ENCODE measurements around the gene GAL.

Gene GAL

DNA sequence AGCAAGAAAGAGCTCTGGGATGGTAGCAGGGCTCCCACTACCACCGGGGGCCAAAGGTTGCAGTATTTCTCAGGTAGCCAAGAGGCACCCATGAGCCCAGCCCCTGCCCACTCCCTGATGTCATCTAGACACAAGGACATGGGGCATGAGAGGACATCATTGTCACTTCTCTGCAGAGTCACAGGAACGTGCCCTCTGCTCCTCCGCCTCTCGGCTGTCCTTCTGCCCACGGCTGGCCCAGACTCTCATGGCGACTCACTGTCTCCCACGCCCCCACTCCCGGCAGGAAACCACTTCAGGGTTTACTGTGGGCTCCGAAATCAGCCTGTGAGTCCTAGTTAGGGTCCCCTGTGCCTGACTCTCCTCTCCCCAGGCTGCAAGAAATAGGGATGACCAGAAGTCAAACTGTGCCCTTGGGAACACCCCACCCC, 1.8 kb upstream of the GAL start:
- DNase-seq (ENCODE audit: low spot score) = no peak

DNA sequence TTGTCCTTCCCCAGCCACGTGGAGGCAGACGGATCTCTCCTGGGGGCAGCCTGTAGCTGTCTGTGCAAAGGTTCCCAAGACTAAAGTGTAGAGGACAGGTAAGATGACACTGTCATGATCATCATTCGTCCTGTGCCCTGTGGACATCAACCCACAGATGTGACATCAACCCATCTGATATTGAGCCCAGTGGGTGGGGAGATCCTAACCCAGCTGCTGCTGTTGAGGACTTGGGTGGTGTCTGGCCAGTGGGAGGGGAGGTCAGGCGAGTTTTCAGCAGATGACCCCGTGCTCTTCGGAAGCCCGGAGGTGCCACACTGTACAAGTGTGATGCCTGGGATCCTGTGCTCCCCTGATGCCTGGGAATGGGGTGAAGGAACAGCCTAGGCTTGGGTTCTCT, 1.2 kb upstream of the GAL start:
- DNase-seq (ENCODE audit: low spot score) = no peak

DNA sequence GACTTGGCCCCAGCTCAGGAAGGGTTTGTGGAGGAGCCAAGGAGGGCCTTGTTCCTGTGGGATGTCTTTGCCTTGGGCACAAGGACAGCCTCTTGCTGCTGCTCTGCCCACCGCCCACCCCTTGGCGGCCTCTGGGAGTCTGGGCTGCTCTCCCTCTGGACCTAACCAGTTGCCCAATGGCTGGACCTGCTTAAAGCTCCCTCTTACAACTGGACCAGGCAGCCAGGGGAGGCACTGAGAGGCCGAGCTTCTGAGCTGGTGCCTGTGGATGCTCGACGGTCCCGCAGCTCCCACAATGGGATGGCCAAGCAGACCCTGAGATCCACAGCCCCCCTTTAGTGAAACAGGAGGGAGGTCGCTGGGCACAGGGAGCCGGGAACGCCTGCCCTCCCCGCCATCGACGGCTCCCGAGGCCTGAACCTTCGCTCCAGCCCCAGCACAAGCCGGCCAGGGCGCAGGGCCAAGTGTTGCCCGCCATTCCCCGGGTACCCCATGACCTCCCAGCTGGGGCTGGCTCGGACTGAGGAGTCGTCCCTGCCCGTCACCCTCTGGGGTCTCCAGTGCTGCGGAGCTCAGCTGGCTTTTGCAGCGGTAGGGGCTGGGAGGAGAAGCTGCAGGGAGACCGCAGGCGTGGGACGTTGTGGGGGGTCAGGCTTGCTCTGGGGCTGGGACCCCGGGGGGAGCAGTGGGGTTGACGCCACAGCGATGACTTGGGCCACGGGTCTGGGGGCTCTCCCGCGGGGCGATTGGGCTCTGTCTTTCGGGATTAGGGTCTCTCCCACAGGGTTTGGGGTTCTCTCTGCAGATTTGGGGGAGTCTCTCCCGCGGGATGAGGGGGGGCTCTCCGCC, 584 bp upstream of the GAL start:
- DNase-seq (ENCODE audit: low spot score) = no peak

DNA sequence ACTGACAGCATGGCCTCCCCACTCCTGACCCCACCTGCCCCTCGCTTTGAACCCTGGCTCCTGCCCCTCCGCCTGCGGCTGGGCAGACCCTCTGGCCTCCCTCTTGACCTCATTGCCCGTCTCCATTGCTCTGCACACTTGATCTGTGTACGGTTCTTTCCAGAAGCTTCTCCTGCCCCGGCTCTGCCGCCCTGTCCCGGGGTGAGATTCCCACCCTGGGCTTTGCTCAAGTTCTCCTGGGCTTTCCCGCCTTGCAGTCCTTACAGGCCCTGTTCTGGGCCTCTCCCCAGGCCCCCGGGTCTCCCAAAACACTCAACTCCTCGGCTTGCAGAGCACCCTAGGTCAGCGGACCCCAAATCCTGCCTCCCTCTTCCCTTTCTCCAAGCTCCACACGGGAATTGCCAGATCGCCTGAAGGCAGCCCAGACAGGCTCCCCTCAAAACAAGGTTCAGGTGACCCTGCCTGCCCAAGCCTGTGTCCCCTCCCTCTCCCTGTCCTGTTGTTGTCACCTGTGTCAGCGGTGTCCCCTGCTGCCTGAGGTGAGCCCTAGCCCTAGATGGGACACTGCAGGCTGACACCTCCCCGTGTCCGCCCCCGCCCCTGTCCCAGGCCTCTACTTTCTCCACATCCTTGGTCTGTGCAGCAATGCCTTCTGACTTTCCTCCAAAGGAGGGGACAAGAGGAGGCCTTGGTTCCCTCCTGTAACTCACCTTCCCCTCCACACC, 1.5 kb downstream of the GAL start:
- no peak for DNase-seq (ENCODE audit: low spot score)

DNA sequence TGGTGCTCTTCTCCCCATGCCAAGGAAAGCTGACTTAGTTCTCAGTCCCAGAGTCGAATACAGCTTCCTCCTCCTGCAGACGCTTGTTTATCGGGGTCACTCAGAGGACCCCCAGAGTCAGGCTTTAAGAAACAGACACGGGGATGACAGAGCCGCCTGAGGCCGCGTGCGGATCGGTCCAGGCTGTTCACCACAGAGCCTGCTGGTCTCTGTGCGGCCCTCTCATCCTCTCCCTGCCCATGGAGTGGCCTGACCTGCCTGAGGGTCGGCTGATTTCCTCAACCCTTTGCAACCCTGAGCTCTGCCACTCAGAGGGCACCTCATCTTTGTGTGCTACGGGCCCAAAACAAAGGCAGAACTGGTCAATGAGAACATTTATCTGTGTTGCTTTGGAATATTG, 2.1 kb downstream of the GAL start:
- no peak for DNase-seq (ENCODE audit: low spot score)

DNA sequence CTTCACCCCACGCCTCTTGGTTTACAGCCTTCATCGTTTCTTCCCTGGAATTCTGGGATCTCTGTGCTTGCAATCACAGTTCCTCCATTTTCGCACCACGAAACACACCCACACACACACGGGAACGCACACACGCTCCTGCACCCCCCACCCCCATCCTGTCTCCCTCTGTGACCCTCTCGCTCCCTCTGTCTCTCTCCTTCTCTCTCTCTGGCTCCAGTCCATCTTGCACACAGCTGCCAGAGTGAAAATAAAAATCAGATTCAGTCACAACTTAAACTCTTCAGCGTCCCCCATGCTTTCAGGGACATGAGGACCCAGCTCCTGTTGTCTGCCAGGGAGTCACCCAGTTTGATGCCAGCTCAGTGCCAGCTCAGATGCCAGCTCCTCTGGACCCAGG, 3.0 kb downstream of the GAL start:
- no peak for DNase-seq (ENCODE audit: low spot score)

DNA sequence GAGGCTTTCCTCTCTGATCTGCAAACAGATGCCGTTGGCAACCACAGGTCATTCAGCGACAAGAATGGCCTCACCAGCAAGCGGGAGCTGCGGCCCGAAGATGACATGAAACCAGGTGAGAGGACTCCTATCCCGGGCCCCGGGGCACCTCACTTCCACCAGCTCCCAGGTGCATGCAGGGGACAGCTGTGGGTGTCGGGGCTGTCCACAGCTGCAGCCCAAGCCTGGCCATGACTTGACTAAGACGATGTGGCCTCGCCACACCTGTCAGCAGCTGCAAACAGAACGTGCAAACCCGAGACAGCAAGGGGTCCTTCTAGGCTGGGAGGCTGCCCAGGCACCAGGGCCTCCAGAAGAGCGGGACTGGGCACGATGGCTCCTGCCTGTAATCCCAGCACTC, 3.6 kb downstream of the GAL start:
- DNase-seq (ENCODE audit: low spot score) = no peak

DNA sequence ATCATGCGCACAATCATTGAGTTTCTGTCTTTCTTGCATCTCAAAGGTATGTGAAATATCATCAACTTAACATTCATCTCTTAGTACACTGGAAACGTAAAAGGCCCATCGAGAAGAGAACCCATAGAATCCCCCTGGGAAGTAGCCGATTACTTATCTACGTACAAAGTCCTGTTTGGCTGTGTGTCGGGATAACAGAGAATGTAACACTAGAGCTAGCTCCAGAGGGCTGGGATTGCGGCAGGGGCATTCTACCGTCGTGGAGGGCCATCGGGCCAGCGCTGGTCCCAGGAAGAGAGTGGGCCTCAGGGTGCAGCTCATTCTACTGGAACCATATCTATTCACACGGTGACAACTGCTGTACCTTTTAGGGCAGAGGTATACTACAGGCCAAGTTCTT, 4.5 kb downstream of the GAL start:
- no peak for DNase-seq (ENCODE audit: low spot score)

DNA sequence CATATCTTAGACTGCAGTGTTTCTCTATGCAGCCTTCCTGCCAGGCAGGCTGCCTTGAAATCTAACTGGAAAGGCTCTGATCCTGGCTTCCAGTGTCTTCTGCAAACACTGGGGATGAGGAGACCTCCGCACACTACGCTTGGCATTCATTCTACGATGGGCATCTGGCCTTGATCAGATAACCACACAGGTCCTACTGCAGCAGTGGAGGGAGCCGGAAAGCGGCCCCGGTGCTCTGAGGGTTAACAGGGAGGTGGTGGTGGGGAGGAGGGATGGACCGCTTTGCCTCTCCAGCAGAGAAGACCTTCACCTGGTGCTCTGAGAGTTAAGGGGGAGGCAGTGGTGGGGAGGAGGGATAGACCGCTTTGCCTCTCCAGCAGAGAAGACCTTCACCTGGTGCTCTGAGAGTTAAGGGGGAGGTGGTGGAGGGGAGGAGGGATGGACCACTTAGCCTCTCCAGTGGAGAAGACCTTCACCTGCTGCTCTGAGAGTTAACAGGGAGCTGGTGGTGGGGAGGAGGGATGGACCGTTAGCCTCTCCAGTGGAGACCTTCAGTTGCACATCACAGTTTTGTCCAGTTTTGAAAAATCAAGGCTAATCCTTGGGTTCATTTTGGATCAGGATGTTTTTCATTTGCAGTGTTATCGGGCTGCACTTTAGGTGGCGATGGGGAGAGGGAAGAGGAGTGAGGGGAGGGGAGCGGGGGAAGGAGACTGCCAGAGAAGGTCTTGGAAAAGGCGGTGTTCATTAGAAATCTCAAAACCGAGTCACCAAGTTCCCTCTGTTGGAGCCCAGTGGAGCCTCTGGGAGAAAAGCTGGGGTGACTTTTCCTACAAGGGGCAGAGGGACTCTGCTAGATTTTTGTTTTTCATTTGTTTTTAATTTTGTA, 5.6 kb downstream of the GAL start:
- DNase-seq (ENCODE audit: low spot score) = no peak

DNA sequence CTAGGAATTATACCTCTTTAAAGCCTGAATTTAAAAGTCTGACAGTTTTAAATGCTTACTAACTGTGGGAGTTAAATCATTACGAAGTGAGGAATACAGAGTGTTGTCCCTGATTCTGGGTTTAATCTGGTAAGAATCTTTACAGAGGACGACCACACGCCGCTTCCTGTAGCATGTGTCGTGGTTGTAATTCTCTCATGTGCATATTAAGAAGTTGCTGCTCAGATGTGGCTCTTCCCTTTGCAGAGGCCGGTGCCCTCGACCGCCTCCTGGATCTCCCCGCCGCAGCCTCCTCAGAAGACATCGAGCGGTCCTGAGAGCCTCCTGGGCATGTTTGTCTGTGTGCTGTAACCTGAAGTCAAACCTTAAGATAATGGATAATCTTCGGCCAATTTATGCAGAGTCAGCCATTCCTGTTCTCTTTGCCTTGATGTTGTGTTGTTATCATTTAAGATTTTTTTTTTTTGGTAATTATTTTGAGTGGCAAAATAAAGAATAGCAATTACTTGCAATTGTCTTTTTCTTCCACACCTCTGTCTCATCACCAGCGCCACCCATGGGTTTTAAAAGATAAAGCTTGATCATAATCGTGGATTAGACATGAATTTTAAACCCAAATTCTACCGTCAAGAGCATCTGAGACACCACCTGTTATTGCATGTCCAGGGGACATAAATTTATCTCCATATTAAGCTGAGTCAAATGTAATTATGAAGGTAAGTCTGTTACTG, 6.5 kb downstream of the GAL start:
- peak; percentile 11 for DNase-seq (ENCODE audit: low spot score)

DNA sequence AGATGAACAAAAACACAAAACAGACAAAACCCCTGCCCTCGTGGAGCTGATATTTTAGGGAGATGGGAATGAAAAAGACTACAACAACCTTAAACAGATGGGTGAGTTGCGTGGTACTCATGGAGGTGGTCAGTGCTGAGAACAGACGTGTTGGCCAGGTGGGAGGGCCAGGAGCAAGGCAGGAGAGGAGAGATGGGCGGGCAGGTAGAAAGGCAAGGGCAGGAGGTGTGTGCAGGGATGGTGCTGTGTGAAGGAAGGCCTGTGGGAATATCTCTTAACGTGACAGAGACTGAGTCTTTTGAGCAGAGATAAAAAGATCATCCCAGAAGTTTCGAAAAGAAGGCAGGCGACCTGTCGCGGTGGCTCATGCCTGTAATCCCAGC, 7.0 kb downstream of the GAL start:
- DNase-seq (ENCODE audit: low spot score) = no peak

DNA sequence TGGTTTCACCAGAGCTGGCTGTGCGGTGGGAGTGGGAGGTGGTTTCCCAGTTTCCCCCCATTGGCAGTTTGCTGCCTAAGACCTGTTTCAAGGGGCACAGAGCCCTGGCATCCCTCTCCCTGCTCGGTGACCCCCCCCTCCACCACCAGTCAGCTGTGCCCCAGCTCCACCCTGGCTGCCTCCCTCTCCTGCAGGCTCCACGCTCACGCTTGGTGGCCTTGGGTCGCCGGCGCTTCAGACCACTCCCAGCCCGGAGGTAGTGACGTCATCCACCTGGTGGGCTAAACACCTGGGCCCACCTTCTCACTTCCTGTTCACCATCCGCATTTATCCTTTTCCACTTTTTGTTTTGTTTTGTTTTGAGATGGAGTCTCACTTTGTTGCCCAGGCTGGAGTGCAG, 7.8 kb downstream of the GAL start:
- no peak for DNase-seq (ENCODE audit: low spot score)

DNA sequence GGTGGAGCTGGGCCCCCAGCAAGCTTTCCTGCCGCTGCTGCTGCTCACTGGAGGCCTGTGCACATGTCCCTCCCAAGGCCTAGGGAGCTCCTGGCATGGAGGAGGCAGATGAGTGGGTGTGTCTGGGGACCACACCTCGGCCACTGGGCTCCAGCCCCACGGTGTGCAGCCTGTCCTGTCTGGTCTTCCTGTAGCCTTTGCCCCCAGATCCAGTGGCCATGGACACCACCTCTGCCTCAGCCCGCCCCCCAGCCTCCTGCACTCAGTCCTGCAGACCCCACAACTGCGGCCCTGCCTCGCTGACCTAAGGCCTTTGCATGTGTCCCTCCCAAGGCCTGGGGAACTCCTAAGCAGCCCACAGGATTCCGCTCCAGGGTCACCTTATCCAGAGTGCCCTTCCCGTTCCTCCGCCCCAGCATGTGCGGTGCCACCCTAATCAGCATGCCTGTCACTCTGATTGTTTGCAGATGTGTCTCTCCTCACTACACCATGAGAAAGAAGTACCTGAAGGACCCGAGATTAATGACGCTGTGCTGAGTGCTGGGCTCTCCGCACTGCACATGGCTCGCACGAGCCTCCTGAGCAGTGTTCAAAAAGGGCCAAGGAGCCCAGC, 8.6 kb downstream of the GAL start:
- DNase-seq (ENCODE audit: low spot score) = no peak

DNA sequence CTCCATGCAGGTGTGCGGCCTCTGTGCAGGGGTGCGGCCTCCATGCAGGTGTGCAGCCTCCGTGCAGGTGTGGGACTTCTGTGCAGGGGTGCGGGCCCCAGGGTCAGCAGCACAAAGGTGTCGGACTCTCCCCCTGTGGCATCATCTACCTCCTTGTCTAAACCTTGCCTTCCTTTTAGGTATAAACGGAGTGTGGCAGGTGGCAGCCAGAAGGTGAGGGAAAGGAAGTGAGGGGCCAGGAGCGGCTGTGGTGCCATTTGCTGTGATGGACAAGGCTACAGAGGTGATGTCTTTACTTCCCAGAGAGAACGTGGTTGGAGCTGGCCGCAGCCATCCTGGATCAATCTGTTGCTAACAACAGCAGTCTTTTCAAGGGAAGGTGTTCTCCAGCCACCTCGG, 9.1 kb downstream of the GAL start:
- DNase-seq (ENCODE audit: low spot score) = no peak

DNA sequence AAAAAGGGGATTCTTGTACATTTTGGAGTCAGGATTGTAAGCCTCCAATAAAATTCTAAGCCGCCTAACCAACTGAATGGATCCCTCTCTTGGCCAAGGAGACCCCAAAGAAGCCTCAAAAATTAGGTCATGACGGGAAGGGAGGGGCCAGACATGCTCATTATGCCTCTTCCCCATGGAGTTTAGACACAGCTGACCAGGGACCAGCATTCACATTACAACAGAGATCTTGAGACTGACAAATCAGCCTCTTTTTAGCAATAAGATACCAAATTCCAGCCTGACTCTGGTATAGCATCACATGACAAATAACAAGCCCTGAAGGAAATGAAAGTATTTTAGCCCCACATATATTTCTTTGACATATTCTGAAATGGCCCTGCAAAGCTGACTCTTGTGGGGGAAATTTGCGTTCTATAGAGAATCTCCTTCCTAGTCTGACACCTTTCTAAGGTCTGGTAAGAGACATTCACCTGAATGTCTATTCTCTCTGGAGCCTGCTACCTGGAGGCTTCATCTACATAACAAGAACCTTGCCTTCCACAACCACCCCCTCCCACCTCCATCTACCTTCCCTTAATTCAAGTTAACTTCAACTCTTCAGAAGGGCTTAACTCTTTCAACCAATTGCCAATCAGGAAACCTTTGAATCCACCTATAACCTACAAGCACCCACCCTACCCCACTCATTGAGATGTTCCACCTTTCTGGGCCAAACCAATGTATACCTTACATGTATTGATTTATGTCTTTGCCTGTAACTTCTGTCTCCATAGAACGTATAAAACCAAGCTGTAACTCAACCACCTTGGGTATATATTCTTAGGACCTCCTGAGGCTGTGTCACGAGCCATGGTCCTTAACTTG, 10.3 kb downstream of the GAL start:
- DNase-seq (ENCODE audit: low spot score) = no peak

DNA sequence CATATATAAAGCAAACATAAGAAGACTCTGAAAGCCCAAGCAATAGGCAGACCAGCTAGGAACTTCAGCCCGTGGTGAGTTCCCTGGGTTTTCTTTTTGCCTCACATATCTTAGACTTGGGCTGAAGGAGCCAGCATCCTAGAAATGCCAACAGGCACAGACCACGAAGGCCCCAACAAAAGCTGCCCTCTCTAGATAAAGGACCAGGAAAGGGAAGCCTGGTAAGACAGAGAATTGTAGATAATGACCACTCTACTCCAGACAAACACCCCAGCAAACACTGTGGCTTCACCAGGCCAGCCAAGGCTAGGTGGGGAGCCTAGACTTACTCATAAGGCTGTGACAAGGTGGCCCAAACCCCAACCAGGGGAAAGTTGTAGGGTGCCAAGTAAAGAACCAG, 11.2 kb downstream of the GAL start:
- DNase-seq (ENCODE audit: low spot score) = no peak

DNA sequence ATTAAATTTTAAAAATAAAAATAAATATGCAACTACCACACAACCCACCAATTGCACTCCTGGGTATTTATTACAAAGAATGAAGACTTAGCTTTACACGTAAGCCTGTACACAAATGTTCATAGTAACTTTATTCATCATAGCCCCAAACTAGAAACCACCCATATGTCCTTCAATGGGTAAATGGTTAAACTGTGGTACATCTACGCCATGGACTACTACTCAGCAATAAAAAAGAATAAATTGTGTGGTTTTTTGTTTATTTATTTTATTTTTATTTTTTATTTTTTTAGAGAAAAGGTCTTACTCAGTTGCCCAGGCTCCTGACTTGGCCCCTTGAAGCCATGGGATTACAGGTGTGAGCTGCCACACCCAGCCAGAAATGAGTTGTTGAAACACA, 14.6 kb downstream of the GAL start:
- no peak for DNase-seq (ENCODE audit: low spot score)

DNA sequence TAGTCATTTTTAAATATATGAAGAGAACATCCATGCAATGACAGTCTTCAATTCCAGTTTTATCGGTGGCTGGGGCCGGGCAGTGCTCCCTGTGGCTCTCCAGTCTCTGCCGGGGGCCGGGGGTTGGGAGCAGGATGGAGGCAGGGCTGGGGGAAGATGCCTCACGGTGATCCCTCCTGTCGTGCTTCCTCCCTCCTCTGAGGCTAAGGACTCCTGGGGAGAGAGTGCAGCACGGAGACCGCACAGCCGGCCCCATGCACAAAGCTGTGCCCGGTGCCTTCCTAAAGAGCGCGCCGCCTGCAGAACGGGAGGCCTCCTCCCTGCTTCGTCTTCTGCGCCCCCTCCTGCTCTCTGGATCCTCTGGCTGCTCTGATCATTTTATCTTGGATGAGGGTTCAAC, 20.5 kb downstream of the GAL start:
- no peak for DNase-seq (ENCODE audit: low spot score)

DNA sequence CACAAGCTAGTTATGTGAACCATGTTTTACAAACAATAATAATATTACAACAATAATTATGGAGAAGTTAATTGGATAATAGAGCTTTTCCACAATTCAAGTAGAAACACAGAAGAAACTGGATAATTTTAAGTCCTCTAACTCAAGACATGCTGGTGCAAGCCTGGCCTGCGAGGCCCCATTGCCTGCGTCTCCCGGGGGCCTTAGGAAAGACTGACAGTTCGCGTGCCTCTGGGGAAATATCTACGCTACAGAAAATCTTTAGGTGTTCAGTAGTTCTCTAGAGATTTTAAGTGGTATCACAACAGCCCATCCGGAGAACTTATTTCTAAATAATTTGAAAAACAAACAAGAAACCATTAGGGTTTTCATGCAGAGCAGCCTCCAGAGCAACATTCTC, 23.2 kb downstream of the GAL start:
- no peak for DNase-seq (ENCODE audit: low spot score)

DNA sequence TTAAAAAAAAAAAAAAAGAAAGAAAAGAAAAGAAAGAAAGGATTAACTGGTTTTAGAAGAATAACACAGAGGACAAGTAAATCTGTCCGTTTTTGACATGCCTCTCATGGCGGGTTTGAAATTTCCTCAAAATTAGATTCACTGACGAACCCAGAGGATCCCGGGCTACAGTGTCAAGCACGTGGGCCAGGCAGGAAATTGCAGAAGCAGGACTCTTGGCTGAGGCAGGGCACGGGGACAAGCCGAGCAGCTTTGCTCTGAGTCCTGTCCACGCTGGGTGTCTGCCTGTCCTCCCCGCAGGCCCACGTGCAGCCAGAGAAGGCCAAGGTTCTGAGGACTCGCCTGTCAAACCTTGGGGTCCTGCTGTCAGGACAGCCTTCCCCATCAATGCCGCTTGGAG, 24.7 kb downstream of the GAL start:
- no peak for DNase-seq (ENCODE audit: low spot score)

DNA sequence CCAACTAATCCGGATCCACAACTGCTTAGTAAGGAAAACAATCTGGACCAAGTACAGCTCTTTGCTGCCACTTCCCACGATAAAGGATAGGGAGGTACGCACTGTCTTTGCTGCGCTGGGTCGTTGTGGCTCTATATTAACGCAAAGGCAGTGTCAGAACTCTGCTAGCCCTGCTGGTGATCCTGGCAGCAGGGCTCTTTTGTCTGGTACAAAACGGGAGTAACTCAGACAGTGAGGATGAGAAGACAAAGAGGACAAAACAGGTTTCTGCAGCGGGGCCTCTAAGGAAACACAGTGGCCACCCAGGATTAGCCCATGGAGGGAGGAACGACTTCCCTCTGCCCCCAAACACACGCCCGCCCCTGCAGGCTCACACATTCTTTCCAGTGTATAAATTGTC, 26.1 kb downstream of the GAL start:
- DNase-seq (ENCODE audit: low spot score) = no peak
